SK-N-SH treated with all-trans-retinoic acid at 6 μM for 48 hours (cell line): Measurements from ENCODE around the gene FCN2.

ENCODE experiments used
- ATAC-seq: fragments of 200-7000 bp; cut with Tn5 transposase; 3 replicates; pipeline ENCODE4 v1.9.1; 2020; ENCODE audit warnings: mild to moderate bottlenecking, moderate library complexity
- BACH2 ChIP-seq: fragments of 250-450 bp; sonication (Bioruptor Pico); IDR thresholded peaks from 2 replicates; pipeline ENCODE4 v1.9.0; 2021; ENCODE audit warnings: mild to moderate bottlenecking, borderline replicate concordance
- CSDC2 ChIP-seq: fragments of 250-450 bp; sonication (Bioruptor Pico); IDR thresholded peaks from 2 replicates; pipeline ENCODE4 v1.5.0; 2020; ENCODE audit warnings: mild to moderate bottlenecking, moderate library complexity
- ESRRG ChIP-seq: fragments of 250-450 bp; sonication (Bioruptor Pico); IDR thresholded peaks from 2 replicates; pipeline ENCODE4 v1.6.1; 2021; ENCODE audit warnings: mild to moderate bottlenecking
- GLIS3 ChIP-seq: fragments of 250-450 bp; sonication (Bioruptor Pico); IDR thresholded peaks from 2 replicates; pipeline ENCODE4 v1.5.0; 2020; ENCODE audit warnings: mild to moderate bottlenecking, moderate library complexity
- ISL1 ChIP-seq: fragments of 250-450 bp; sonication (Bioruptor Pico); IDR thresholded peaks from 2 replicates; pipeline ENCODE4 v2.1.2; 2022; ENCODE audit warnings: mild to moderate bottlenecking, moderate library complexity
- OSR1 ChIP-seq: fragments of 250-450 bp; sonication (Bioruptor Pico); IDR thresholded peaks from 2 replicates; pipeline ENCODE4 v1.8.0; 2022; ENCODE audit warnings: moderate library complexity, mild to moderate bottlenecking, inconsistent platforms
- POU6F1 ChIP-seq: fragments of 250-450 bp; sonication (Bioruptor Pico); IDR thresholded peaks from 2 replicates; pipeline ENCODE4 v1.8.0; 2021; ENCODE audit warnings: low read depth, mild to moderate bottlenecking, moderate library complexity, borderline replicate concordance
- RARB ChIP-seq: fragments of 250-450 bp; sonication (Bioruptor Pico); IDR thresholded peaks from 2 replicates; pipeline ENCODE4 v1.8.0; 2021; ENCODE audit warnings: mild to moderate bottlenecking, moderate library complexity
- SNAI2 ChIP-seq: fragments of 250-450 bp; sonication (Bioruptor Pico); IDR thresholded peaks from 2 replicates; pipeline ENCODE4 v1.5.0; 2020; ENCODE audit warnings: mild to moderate bottlenecking, moderate library complexity
- TCF4 ChIP-seq: fragments of 250-450 bp; sonication (Bioruptor Pico); IDR thresholded peaks from 2 replicates; pipeline ENCODE4 v1.8.0; 2021; ENCODE audit warnings: mild to moderate bottlenecking, moderate library complexity, borderline replicate concordance
- TOX ChIP-seq: fragments of 250-450 bp; sonication (Bioruptor Pico); IDR thresholded peaks from 2 replicates; pipeline ENCODE4 v1.8.0; 2021; ENCODE audit warnings: mild to moderate bottlenecking, moderate library complexity, borderline replicate concordance
- ZFP3 ChIP-seq: fragments of 250-450 bp; sonication (Bioruptor Pico); IDR thresholded peaks from 2 replicates; pipeline ENCODE4 v1.5.0; 2020; ENCODE audit warnings: mild to moderate bottlenecking, moderate library complexity
- ZFP30 ChIP-seq: fragments of 450-650 bp; formaldehyde crosslinking; IDR thresholded peaks from 2 replicates; pipeline ENCODE4 v1.5.0; 2022; ENCODE audit warnings: mild to moderate bottlenecking, moderate library complexity
- ZNF565 ChIP-seq: fragments of 450-650 bp; formaldehyde crosslinking; conservative IDR thresholded peaks from 2 replicates; pipeline ENCODE4 v1.5.0; 2020; ENCODE audit warnings: low read depth, mild to moderate bottlenecking, moderate library complexity
- ZNF70 ChIP-seq: fragments of 450-650 bp; formaldehyde crosslinking; IDR thresholded peaks from 2 replicates; pipeline ENCODE4 v1.5.0; 2020; ENCODE audit warnings: mild to moderate bottlenecking, moderate library complexity
- ZNF8 ChIP-seq: fragments of 450-650 bp; formaldehyde crosslinking; IDR thresholded peaks from 2 replicates; pipeline ENCODE4 v1.5.0; 2020; ENCODE audit warnings: mild to moderate bottlenecking, moderate library complexity
- TF ChIP-seq, protein P1 (sequence below): fragments of 250-450 bp; sonication (Bioruptor Pico); IDR thresholded peaks from 2 replicates; pipeline ENCODE4 v1.5.1; 2021; ENCODE audit warnings: mild to moderate bottlenecking, moderate library complexity
- TF ChIP-seq, protein P2 (sequence below): fragments of 250-450 bp; sonication (Bioruptor Pico); IDR thresholded peaks from 2 replicates; pipeline ENCODE4 v1.8.0; 2020; ENCODE audit warnings: mild to moderate bottlenecking, moderate library complexity, borderline replicate concordance
- TF ChIP-seq, protein P3 (sequence below): fragments of 250-450 bp; sonication (Bioruptor Pico); IDR thresholded peaks from 2 replicates; pipeline ENCODE4 v1.5.1; 2020; ENCODE audit warnings: low read depth, mild to moderate bottlenecking, moderate library complexity
- TF ChIP-seq, protein P4 (sequence below): fragments of 250-450 bp; sonication (Bioruptor Pico); IDR thresholded peaks from 2 replicates; pipeline ENCODE4 v1.5.0; 2020; ENCODE audit warnings: mild to moderate bottlenecking, moderate library complexity

FCN2 gene

DNA sequence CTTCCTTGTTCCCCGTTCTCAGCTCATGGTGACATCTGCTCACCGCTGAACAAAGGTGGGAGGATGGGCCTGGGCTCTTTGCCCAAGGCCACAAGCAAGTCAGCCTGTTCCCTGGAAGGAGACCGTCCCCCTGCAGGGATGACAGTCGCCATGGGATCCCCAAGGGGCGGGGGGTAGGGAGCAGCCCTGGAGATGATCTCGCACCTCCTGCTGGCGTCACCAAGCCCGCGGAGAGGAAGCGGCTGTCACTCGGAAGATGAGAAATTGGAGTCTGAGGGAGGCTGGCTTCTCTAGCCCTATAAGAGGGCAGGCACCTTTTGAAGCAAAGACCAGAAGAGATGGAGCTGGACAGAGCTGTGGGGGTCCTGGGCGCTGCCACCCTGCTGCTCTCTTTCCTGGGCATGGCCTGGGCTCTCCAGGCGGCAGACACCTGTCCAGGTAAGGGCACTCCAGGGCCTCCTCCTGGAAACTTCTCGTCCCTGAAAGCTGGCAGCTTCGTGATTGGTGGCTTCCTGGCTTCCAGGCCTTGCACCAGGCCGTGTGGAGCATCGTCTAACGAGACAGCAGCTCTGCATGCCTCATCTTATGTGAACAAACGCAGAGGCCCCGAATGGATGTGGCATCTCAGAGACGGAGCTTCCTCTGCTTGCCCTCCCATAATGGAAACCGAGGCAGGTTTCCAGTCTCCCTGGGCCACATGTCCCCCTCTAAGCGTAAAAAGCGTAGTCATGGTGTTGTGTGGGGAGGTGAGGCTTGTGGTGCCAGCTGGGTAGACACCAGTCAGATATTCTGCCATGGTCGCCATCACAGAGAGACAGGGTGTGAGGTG, at the start of gene FCN2:
Gene FCN2 (plus strand): TSS at position 327 of the 829 bp plus-strand sequence. CDS start 12 bp downstream, at position 339.
- ATAC-seq: no peak

GRCh38 chr9:134830926-134831720, 49.5 kb upstream of the FCN2 start:
- TF ChIP-seq, protein P1, sequence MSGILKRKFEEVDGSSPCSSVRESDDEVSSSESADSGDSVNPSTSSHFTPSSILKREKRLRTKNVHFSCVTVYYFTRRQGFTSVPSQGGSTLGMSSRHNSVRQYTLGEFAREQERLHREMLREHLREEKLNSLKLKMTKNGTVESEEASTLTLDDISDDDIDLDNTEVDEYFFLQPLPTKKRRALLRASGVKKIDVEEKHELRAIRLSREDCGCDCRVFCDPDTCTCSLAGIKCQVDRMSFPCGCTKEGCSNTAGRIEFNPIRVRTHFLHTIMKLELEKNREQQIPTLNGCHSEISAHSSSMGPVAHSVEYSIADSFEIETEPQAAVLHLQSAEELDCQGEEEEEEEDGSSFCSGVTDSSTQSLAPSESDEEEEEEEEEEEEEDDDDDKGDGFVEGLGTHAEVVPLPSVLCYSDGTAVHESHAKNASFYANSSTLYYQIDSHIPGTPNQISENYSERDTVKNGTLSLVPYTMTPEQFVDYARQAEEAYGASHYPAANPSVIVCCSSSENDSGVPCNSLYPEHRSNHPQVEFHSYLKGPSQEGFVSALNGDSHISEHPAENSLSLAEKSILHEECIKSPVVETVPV (CRISPR knock-in tag): no peak
- no peak for TF ChIP-seq SNAI2 (CRISPR knock-in tag)
- no peak for TF ChIP-seq GLIS3 (CRISPR knock-in tag)
- TF ChIP-seq BACH2: no peak
- no peak for TF ChIP-seq OSR1 (CRISPR knock-in tag)
- no peak for TF ChIP-seq RARB
- TF ChIP-seq CSDC2 (CRISPR knock-in tag): no peak
- TF ChIP-seq, all 23 proteins: peak for 0
- no peak for ATAC-seq

More for the DNA sequence above, at the start of gene FCN2:
- TF ChIP-seq ZNF565 (CRISPR knock-in tag): no peak
- TF ChIP-seq, protein P1 (CRISPR knock-in tag): no peak
- TF ChIP-seq ESRRG (CRISPR knock-in tag): no peak
- no peak for TF ChIP-seq TCF4 (CRISPR knock-in tag)
- no peak for TF ChIP-seq ZFP3 (CRISPR knock-in tag)
- no peak for TF ChIP-seq ZFP30
- TF ChIP-seq TOX (CRISPR knock-in tag): no peak
- TF ChIP-seq ISL1 (CRISPR knock-in tag): no peak
- TF ChIP-seq, protein P2, sequence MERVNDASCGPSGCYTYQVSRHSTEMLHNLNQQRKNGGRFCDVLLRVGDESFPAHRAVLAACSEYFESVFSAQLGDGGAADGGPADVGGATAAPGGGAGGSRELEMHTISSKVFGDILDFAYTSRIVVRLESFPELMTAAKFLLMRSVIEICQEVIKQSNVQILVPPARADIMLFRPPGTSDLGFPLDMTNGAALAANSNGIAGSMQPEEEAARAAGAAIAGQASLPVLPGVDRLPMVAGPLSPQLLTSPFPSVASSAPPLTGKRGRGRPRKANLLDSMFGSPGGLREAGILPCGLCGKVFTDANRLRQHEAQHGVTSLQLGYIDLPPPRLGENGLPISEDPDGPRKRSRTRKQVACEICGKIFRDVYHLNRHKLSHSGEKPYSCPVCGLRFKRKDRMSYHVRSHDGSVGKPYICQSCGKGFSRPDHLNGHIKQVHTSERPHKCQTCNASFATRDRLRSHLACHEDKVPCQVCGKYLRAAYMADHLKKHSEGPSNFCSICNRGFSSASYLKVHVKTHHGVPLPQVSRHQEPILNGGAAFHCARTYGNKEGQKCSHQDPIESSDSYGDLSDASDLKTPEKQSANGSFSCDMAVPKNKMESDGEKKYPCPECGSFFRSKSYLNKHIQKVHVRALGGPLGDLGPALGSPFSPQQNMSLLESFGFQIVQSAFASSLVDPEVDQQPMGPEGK: no peak
- TF ChIP-seq RARB: no peak
- TF ChIP-seq OSR1 (CRISPR knock-in tag): no peak
- TF ChIP-seq, protein P3, sequence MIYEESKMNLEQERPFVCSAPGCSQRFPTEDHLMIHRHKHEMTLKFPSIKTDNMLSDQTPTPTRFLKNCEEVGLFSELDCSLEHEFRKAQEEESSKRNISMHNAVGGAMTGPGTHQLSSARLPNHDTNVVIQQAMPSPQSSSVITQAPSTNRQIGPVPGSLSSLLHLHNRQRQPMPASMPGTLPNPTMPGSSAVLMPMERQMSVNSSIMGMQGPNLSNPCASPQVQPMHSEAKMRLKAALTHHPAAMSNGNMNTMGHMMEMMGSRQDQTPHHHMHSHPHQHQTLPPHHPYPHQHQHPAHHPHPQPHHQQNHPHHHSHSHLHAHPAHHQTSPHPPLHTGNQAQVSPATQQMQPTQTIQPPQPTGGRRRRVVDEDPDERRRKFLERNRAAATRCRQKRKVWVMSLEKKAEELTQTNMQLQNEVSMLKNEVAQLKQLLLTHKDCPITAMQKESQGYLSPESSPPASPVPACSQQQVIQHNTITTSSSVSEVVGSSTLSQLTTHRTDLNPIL: no peak
- no peak for TF ChIP-seq BACH2
- TF ChIP-seq, protein P4, sequence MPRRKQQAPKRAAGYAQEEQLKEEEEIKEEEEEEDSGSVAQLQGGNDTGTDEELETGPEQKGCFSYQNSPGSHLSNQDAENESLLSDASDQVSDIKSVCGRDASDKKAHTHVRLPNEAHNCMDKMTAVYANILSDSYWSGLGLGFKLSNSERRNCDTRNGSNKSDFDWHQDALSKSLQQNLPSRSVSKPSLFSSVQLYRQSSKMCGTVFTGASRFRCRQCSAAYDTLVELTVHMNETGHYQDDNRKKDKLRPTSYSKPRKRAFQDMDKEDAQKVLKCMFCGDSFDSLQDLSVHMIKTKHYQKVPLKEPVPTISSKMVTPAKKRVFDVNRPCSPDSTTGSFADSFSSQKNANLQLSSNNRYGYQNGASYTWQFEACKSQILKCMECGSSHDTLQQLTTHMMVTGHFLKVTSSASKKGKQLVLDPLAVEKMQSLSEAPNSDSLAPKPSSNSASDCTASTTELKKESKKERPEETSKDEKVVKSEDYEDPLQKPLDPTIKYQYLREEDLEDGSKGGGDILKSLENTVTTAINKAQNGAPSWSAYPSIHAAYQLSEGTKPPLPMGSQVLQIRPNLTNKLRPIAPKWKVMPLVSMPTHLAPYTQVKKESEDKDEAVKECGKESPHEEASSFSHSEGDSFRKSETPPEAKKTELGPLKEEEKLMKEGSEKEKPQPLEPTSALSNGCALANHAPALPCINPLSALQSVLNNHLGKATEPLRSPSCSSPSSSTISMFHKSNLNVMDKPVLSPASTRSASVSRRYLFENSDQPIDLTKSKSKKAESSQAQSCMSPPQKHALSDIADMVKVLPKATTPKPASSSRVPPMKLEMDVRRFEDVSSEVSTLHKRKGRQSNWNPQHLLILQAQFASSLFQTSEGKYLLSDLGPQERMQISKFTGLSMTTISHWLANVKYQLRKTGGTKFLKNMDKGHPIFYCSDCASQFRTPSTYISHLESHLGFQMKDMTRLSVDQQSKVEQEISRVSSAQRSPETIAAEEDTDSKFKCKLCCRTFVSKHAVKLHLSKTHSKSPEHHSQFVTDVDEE (CRISPR knock-in tag): no peak
- TF ChIP-seq ZNF70 (CRISPR knock-in tag): no peak
- TF ChIP-seq POU6F1 (CRISPR knock-in tag): no peak
- no peak for TF ChIP-seq GLIS3 (CRISPR knock-in tag)
- TF ChIP-seq ZNF8 (CRISPR knock-in tag): no peak
